Endothelial cell (in vitro differentiated cells): ENCODE measurements around the gene DDX3X. TPM values are rescaled to one million over a fixed set of nuclear protein-coding genes. Genes with fewer than 3 reads are reported as not detected.

Source experiments
- DNase-seq: peaks from one replicate; pipeline ENCODE4 v3.0.0; 2021; ENCODE audit warnings: low spot score
- H3K27ac Mint-ChIP-seq: one replicate; pipeline ENCODE4 v1.8.0; 2021; ENCODE audit warnings: mixed read lengths, inconsistent platforms; ENCODE audit not compliant: unreplicated experiment
- H3K27me3 Mint-ChIP-seq: one replicate; pipeline ENCODE4 v1.8.0; 2021; ENCODE audit warnings: mild to moderate bottlenecking, moderate library complexity, mixed read lengths, inconsistent platforms; ENCODE audit not compliant: unreplicated experiment
- H3K36me3 Mint-ChIP-seq: one replicate; pipeline ENCODE4 v1.8.0; 2021; ENCODE audit warnings: mild to moderate bottlenecking, low read depth, mixed read lengths, inconsistent platforms; ENCODE audit not compliant: unreplicated experiment
- H3K4me1 Mint-ChIP-seq: one replicate; pipeline ENCODE4 v1.8.0; 2021; ENCODE audit warnings: mild to moderate bottlenecking, mixed read lengths, inconsistent platforms; ENCODE audit not compliant: unreplicated experiment
- H3K4me3 Mint-ChIP-seq: one replicate; pipeline ENCODE4 v1.8.0; 2021; ENCODE audit warnings: mild to moderate bottlenecking, mixed read lengths, inconsistent platforms; ENCODE audit not compliant: unreplicated experiment
- H3K9me3 Mint-ChIP-seq: one replicate; pipeline ENCODE4 v1.8.0; 2021; ENCODE audit warnings: mixed read lengths, inconsistent platforms; ENCODE audit not compliant: unreplicated experiment
- CTCF ChIP-seq: fragments of 200-600 bp; sonication (generic); IDR thresholded peaks from one replicate; pipeline ENCODE4 v1.5.0; 2021; ENCODE audit warnings: antibody characterized with exemption; ENCODE audit not compliant: unreplicated experiment
- total RNA-seq: library from RNA; stranded (reverse); fragmentation: NEBNext Ultra II Directional; extraction: Animal tissue kit (Norgen Biotek cat#: 25700); gene quantifications from one replicate; pipeline ENCODE4 v1.2.1, GENCODE V29; 2021; ENCODE audit not compliant: unreplicated experiment

DDX3X gene
- total RNA-seq, 1 donor from 2014 or later = 265 TPM

- peak overlapping the region; percentile 100 for H3K27ac Mint-ChIP-seq
- H3K9me3 Mint-ChIP-seq = no peaks in the 10 kb centered on the region
- H3K4me1 Mint-ChIP-seq = peaks cover 4% of the 10 kb centered on the region
- peaks cover 14% of the 10 kb centered on the region for H3K36me3 Mint-ChIP-seq
- peak overlapping the region; percentile 97 for H3K4me3 Mint-ChIP-seq
- H3K27me3 Mint-ChIP-seq = peaks cover 21% of the 10 kb centered on the region
- DNase-seq = peak; percentile 84
- no peak for TF ChIP-seq CTCF
Observed at GRCh38 chrX:41333003-41333743, 789 bp upstream of the DDX3X start.

DNA sequence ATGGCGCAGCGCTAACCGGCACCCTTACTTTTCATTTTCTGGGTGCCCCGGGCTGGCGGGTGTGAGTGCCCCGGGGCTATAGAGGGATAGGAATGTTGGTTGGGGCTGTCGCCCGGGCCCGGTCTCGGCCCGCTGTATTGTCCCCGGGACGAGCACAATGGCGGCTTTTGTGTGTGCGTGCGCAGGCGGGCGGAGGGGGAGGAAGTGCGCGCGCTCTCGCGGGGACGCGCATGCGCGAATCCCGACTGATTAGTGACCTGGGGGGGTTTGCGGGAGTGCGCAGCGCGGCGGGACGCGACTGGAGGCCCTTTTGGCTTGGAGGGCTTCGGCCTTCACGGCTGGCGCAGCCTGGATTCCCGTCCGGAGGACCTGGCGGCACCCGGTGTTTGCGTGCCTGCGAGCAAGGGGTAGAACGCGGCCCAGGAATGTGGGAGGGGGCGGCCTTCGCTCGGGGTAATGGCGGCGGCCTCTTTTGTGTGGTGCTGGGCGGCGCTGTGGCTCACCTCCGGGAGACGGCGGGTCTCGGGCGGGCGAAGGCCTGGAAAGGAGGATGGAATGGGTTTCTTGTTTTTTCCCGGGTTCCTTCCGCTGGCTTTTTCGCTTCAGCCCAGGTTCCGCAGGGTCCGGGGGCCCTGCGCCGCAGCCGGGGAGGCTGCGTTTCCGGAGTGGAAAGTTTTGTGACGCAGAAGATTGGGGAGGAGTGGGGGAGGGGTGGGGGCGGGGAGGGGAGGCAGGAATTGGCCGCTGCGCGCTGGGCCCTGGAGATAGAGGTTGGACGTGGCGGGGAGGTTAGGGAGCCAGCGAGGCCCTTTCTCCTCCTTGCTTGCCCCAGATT lies 618 bp downstream of the DDX3X start:
- H3K4me1 Mint-ChIP-seq = peaks cover 7% of the 10 kb centered on the region
- peak overlapping the region; percentile 97 for H3K4me3 Mint-ChIP-seq
- H3K27me3 Mint-ChIP-seq = peaks cover 21% of the 10 kb centered on the region
- H3K36me3 Mint-ChIP-seq = peaks cover 26% of the 10 kb centered on the region
- no peaks in the 10 kb centered on the region for H3K9me3 Mint-ChIP-seq
- TF ChIP-seq CTCF = no peak
- DNase-seq = peak; percentile 63
- peak overlapping the region; percentile 100 for H3K27ac Mint-ChIP-seq

DNA sequence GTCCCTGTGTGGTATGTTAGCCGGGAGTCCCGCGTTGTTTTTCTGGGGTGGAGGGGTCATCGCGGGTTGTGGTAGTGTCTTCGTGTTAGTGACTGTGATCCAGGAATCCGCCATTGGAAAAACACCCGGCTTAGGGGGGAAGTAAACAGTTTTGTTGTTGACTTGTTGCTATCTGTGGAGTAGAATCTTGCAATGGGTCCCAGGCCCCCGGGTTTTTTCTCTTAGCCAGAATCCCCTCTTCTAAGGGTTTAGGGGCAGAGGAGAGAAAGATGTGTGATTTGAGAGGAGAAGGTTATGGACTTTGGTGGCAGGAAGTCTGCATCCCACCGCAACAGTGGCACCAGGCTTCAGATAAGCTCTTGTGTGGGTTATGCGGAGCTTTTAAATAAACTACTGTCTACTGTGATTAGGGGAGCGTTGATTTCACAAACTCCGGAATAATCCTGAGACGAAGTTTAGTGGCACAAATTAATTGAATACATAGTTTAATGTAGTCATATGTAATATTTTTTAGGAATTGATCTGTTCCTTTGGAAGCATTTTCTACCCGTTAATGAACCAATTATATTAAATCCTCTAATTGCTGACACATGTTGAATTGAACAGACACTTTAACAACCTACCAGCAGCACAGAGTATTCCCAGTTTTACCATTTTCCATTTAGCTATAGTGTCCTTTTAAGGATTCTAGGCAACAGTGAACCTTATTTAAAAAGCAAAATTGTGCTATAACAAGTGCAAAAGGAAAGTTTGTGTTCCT lies 1.4 kb downstream of the DDX3X start:
- peaks cover 21% of the 10 kb centered on the region for H3K27me3 Mint-ChIP-seq
- DNase-seq = no peak
- H3K4me1 Mint-ChIP-seq = peaks cover 8% of the 10 kb centered on the region
- peaks cover 27% of the 10 kb centered on the region for H3K36me3 Mint-ChIP-seq
- no peaks in the 10 kb centered on the region for H3K9me3 Mint-ChIP-seq
- TF ChIP-seq CTCF = no peak
- peak overlapping the region; percentile 97 for H3K4me3 Mint-ChIP-seq
- H3K27ac Mint-ChIP-seq = peak overlapping the region; percentile 96

GRCh38 chrX:41335958-41336331 lies 2.0 kb downstream of the DDX3X start:
- H3K27ac Mint-ChIP-seq = peak overlapping the region; percentile 96
- peaks cover 21% of the 10 kb centered on the region for H3K27me3 Mint-ChIP-seq
- peaks cover 8% of the 10 kb centered on the region for H3K4me1 Mint-ChIP-seq
- H3K4me3 Mint-ChIP-seq = peak overlapping the region; percentile 97
- H3K9me3 Mint-ChIP-seq = no peaks in the 10 kb centered on the region
- no peak for DNase-seq
- no peak for TF ChIP-seq CTCF
- peaks cover 27% of the 10 kb centered on the region for H3K36me3 Mint-ChIP-seq
